ENCODE data around the gene IL25. TPM values are rescaled to one million over a fixed set of nuclear protein-coding genes. Genes with fewer than 3 reads are reported as not detected.

Gene IL25
- total and polyA plus RNA-seq, 2 of the 13 experiments (the other 11 are each of a cell fraction or from before 2014, with no cell fraction given) = not detected

- TF ChIP-seq DMTF1 (CRISPR knock-in tag; IDR thresholded peaks at IDR 0.05) = no peak
- TF ChIP-seq LCORL (IDR thresholded peaks at IDR 0.05) = no peak
- TF ChIP-seq LCORL (CRISPR knock-in tag; IDR thresholded peaks at IDR 0.05) = no peak
- TF ChIP-seq REPIN1 (CRISPR knock-in tag; IDR thresholded peaks at IDR 0.05; ENCODE audit: borderline replicate concordance, low read depth) = no peak
- TF ChIP-seq ZNF292 (CRISPR knock-in tag; IDR thresholded peaks at IDR 0.05; ENCODE audit: borderline replicate concordance, low read depth) = no peak
- no peak for TF ChIP-seq RAD21 (CRISPR knock-in tag; IDR thresholded peaks at IDR 0.05)
- no peak for TF ChIP-seq ZNF761 (CRISPR knock-in tag; conservative IDR thresholded peaks at IDR 0.05)
- no peak for TF ChIP-seq SNAPC4 (CRISPR knock-in tag; IDR thresholded peaks at IDR 0.05)
- TF ChIP-seq NFIB (CRISPR knock-in tag; IDR thresholded peaks at IDR 0.05; ENCODE audit: borderline replicate concordance) = 0 out of 2 replicates have a peak, but pooled peaks have one; percentile 87
- no peak for TF ChIP-seq ZNF510 (CRISPR knock-in tag; IDR thresholded peaks at IDR 0.05; ENCODE audit: low read depth)
- TF ChIP-seq HOXD1 (CRISPR knock-in tag; IDR thresholded peaks at IDR 0.05) = no peak
- no peak for TF ChIP-seq ZNF674 (CRISPR knock-in tag; IDR thresholded peaks at IDR 0.05; ENCODE audit: low read depth)
- no peak for TF ChIP-seq ZNF672 (CRISPR knock-in tag; IDR thresholded peaks at IDR 0.05)
- no peak for TF ChIP-seq THYN1 (CRISPR knock-in tag; IDR thresholded peaks at IDR 0.05; ENCODE audit: borderline replicate concordance, low read depth)
- no peak for TF ChIP-seq ZNF17 (CRISPR knock-in tag; IDR thresholded peaks at IDR 0.05)
- no peak for TF ChIP-seq RBAK (CRISPR knock-in tag; IDR thresholded peaks at IDR 0.05)
- no peak for TF ChIP-seq GRHL1 (CRISPR knock-in tag; conservative IDR thresholded peaks at IDR 0.05)
- TF ChIP-seq ZNF747 (CRISPR knock-in tag; IDR thresholded peaks at IDR 0.05; ENCODE audit: borderline replicate concordance) = no peak
- TF ChIP-seq WIZ (CRISPR knock-in tag; IDR thresholded peaks at IDR 0.05) = 0 out of 2 replicates have a peak, but pooled peaks have one; percentile 47
Measured at GRCh38 chr14:23351681-23352505, 20.7 kb upstream of the IL25 start (continued).

Data from HepG2 (cell line).